Fibroblast of pulmonary artery (primary cell): ENCODE results near the gene SZRD1.
A peak's percentile ranks its signal among the peaks of the same experiment; 100 is the strongest.

Experiments used
- DNase-seq: peaks from one replicate; pipeline ENCODE4 v3.0.0-alpha.2; 2010; ENCODE audit warnings: low read depth
- H3K4me3 ChIP-seq: replicated peaks from 2 replicates; pipeline ENCODE4 v1.5.1; 2011; ENCODE audit warnings: low read depth, mild to moderate bottlenecking, control low read depth, low read length, moderate library complexity
- CTCF ChIP-seq: IDR thresholded peaks from 2 replicates; pipeline ENCODE4 v1.5.1; 2011; ENCODE audit warnings: mild to moderate bottlenecking, control low read depth, low read length, inconsistent platforms; ENCODE audit errors: missing control alignments

The SZRD1 gene

GRCh38 chr1:16387201-16388188 is 20.5 kb downstream of the SZRD1 start:
- DNase-seq, result peak; percentile 32
- TF ChIP-seq CTCF, result no peak
- H3K4me3 ChIP-seq, result peak overlapping the region; percentile 41

- no peak overlapping the region for H3K4me3 ChIP-seq
- TF ChIP-seq CTCF, result no peak
- DNase-seq, result no peak
Measured at GRCh38 chr1:16391411-16391810, 24.4 kb downstream of the SZRD1 start.

- TF ChIP-seq CTCF, result no peak
- no peak overlapping the region for H3K4me3 ChIP-seq
- DNase-seq, result no peak
Measured at GRCh38 chr1:16392740-16393569, 25.9 kb downstream of the SZRD1 start.

GRCh38 chr1:16393570-16394521 is 26.8 kb downstream of the SZRD1 start:
- no peak for TF ChIP-seq CTCF
- H3K4me3 ChIP-seq, result no peak overlapping the region
- no peak for DNase-seq

GRCh38 chr1:16394977-16395376 is 27.9 kb downstream of the SZRD1 start:
- TF ChIP-seq CTCF, result no peak
- H3K4me3 ChIP-seq, result no peak overlapping the region
- DNase-seq, result no peak

GRCh38 chr1:16396591-16396990 is 29.5 kb downstream of the SZRD1 start:
- no peak overlapping the region for H3K4me3 ChIP-seq
- DNase-seq, result peak; percentile 82

More at GRCh38 chr1:16396591-16396990, 29.5 kb downstream of the SZRD1 start:
- no peak for TF ChIP-seq CTCF
